ENCODE data around the gene RAD18.

The RAD18 gene

DNA sequence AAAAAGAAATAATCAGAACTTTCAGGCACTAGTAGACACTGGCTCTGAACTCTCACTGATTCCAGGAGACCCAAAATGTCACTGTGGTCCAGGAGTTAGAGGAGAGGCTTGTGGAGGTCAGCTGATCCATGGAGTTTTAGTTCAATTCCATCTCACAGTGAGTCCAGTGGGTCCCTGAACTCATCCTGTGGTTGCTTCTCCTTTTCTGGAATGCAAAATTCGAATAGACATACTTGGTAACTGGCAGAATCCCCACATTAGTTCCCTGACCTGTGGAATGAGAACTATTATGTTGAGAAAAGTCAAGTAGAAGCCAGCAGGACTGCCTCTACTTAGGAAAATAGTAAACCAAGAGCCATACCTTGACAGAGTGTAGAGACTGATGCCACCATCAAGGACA, 106.6 kb downstream of the RAD18 start:
- DNase-seq = no peak

DNA sequence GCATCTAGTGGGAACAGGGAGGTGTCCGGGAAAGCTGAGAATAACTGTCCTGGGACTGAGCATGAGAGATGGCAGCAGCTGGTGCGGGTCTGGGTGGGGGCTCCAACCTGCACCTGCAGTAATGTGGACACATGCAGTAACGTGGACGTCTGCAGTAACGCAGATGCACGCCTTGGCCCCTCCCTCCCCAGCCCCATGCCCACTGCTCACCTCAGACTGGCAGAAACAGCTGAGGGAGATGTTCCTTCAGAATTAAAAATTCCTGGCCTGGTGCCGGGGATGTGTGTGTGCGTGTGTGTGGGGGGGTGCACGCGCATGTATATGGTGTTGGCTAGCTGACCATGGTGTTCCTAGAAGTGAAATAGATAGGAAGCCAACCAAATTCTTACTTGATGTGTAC, 107.2 kb downstream of the RAD18 start:
- DNase-seq = no peak

GRCh38 chr3:8854656-8855055, 108.6 kb downstream of the RAD18 start:
- DNase-seq = no peak

DNA sequence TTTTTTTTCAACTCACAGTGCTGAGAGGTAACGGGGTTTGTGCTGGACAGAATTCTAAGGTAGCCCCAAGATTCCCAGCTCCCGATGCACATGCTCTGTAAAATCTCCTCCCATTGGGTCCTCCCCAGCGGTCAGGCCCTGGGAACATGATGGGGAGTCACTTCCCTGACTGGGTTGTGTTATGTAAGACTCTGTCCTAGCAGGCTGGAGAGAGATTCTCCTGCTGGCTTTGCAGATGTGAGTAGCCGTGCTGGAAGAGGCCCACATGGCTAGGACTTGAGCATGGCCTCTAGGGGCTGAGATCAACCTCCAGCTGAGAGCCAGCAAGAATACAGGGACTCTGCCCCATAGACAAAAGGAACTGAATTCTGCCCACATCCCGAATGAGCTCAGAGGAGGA, 110.2 kb downstream of the RAD18 start:
- no peak for DNase-seq

- DNase-seq = no peak
These were observed 110.8 kb downstream of the RAD18 start for GRCh38 chr3:8852511-8852910.

DNA sequence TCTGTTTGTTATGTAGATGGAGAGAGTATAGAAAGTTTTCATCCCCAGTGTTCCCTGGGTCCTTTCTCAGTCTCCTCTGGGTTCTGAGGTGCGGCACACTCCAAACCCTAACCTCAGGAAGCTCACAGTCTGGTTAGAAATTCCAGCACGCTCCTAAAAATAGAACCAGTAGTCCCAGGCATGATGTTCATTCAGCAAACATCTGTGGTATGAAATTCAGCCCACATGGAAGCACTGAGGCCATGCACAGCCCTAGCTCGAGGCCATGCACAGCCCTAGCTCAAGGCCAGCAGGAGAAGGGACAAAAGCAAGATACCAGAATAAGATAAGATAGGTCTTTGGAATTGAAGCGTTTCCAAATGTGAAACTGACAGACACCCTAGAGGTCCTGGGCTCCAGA, 111.6 kb downstream of the RAD18 start:
- DNase-seq = no peak

GRCh38 chr3:8848696-8849131, 114.6 kb downstream of the RAD18 start:
- no peak for DNase-seq

DNA sequence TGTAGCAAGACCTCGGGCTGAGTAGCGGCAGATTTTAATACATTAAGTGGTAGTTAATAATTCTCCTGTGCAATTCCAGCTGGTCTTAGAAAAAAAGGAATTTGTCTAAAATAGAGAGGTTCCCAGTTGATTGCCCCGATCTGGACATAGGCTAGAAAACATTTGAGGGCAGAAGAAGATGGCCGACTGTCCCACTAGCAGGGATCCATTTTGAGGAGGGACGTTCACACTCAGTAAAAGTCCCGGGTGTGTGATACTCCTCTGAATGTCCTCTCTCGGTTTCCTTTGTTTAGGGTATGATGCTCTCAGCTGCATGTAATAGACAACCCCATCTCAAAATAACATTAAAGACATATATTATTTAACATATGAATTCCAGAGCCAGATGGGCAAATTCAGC, 116.0 kb downstream of the RAD18 start:
- no peak for DNase-seq

DNA sequence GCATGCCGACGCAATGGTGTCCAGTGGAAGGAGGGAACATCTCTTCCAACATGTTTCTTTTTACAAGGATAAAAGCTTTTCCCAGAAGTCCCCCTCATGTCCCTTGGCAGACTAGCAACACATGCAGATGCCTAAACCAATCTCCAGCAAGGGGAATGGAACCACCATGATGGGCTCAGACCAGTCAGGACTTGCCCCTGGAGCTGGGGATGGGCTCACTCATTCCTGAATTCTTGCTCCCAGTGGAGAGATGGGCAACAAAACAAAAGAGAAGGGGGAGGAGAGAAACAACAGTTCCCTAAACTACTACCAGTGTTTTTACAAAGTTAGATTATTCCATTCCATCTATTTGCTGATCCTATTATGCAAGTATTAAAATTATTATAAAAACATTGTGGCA, 117.1 kb downstream of the RAD18 start:
- DNase-seq = no peak

DNA sequence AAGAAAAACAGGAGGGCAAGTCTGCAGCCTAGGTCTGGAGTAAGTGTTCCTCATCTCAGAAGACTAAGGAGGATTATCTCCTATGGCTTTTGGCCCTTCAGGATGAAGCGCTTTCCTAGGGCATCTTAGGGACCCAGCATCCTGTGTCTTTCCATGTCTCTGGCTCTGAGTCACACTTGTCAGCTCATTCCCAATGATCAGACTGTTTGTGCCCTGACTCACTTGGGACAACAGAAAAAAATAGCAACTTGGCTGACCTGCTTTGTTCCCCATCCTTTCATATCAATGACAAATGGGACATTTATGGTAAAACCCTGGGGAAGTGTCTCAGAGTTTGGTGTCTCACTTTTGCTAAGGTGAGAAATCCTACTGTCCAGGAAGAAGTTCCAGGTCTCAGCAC, 117.6 kb downstream of the RAD18 start:
- DNase-seq = no peak

DNA sequence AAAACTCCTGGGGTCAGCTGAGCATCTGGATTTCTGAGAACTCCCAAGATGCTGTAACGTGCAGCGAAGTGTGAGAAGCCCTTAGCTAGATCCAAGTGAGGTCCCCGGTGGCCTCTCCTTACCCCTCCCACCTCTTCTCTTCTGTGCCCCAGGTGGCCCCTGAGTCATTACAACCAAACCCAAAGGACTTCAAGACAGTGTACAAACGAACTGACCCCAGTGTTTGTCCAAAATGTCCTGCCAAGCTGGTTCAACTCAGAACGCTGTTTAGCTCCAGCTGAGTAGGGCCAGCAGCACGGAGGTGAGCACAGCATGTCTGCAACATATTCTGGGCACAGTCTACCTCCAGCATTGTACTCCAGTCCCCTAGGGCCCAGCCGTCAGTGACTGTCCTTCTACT, 119.9 kb downstream of the RAD18 start:
- no peak for DNase-seq

DNA sequence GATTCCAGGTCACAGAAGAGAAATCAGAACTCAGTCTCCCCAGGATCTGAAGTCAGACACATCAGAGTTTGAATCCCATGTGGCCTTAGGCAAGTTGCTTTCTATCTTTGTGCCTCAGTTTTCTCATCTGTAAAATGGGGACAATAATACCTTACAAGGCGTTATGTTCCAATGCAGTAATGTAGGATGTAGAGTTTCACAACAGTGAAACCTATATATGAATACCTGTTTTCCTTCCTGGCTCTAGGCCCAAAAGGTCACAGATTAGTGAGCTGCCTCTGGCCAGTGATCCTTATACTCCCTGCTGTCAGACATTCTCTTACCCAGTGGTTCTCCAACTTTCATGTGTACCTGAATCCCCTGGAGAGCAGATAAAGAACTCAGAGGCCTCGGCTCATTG, 121.0 kb downstream of the RAD18 start:
- no peak for DNase-seq

GRCh38 chr3:8841472-8841871, 121.8 kb downstream of the RAD18 start:
- no peak for DNase-seq

GRCh38 chr3:8840556-8840955, 122.7 kb downstream of the RAD18 start:
- DNase-seq = no peak

DNA sequence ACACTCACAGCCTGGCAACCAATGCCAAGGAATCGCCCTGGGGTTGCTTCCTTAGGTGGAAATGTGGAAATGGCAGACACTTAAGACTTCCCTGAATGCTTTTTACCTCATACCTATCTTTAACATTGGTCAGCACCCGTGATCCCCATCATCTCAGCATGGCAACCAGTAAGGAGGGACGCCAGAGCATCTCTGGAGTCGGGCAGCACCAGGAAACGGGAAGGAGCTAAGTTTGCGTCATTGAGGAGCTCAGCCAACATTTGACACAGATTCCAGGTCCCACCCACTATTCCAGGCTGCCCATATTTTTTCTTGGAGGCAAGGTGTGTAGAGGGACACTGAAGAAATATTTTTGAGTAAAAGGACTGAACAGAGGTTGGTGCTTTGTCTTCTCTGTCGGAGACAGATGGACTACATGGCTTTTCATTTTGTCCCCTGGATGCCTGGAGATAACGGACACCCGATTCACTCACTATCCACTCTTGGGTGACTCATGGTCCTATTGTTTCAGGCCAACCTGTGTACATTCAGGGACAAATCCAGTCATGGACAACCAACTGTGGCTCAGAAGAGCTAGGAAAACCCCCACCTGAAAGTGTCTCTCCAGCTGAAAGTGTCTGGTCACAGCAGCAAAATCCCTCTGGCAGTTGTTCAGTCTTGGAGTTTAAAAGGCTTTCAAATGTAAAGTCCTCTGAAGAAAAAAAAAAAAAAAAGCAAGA, 123.5 kb downstream of the RAD18 start:
- DNase-seq = no peak

DNA sequence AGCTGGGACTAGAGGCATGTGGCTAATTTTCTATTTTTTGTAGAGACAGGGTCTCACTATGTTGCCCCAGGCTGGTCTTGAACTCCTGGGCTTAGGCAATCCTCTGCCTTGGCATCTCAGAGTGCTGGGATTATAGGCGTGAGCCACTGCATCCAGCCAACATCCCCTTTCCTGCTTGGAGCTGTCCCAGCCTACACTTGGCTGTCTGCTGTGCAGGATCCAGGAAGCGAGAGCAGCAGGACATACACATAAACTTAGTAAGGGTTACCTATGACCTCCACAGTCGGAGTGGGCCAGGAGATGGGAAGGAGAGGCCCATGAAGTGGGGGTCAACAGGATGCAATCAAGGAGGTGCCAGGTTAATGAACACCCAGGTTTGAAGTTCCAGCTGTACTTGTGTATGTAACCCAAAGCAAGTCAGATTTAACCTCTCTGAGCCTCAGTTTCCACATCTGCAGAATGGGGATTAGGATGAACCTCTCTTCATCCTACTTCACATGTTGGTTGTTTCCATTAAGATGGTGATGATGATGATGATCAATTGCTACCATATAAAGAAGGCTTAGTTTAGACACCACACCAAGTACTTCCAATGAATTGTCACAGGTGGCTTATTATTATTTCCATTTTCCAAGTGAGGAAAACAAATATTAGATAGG, 124.4 kb downstream of the RAD18 start:
- DNase-seq = no peak

DNA sequence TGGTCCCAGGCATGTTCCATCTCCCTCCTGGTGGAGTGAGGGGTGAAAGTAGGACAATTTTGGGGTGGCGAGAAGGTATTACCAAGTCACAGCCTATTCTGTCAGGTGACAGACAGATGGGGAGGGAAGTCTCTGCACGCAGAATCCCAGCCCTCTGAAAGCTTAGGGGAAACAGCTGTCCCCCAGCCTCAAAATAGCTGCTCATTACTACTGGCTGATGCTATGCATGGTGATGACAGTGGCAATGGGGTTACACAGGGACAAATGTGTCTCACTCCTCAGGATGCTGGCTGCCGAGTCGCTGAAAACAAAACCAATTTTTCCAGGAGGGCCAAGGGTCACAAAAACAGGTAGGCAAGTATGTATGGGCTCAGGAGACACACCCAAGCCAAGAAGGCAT, 125.0 kb downstream of the RAD18 start:
- DNase-seq = no peak

DNA sequence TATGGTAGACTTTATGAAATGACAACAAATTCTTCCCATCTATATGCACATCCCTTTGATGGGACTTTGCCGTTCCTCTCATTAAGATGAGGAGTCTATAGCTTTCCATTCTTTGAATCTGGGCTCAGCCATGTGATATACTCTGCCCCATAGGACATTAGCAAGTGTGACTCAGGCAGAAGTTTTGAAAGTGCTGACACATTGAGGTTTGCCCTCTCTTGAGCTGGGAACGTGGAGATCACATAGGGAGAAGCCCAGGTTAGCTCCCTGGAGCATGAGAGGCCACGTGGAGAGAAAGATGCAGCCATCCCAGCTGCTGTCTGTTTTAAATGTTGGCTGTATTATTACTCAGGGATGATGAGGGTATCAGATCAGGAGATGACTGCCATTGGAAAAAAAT, 126.1 kb downstream of the RAD18 start:
- DNase-seq = no peak

DNA sequence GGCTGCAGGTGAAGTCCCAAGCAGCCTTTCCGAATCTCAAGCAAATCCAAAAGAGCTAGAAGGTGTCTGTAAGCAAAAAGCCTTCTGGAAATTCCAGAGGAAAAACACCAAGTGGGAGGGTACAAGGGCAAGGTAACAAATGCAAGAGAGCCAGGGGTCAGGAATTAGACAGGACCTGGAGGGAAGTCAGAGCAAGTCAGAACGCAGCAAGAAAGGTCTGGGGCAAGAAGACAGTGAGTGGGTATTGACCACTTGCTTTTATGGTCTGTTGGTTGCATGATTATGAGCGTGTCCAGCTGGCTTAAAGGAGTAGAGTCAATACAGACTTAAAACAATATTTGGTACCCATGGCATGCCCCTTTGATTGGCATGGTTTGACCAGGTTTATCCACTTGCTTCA, 127.2 kb downstream of the RAD18 start:
- DNase-seq = no peak

DNA sequence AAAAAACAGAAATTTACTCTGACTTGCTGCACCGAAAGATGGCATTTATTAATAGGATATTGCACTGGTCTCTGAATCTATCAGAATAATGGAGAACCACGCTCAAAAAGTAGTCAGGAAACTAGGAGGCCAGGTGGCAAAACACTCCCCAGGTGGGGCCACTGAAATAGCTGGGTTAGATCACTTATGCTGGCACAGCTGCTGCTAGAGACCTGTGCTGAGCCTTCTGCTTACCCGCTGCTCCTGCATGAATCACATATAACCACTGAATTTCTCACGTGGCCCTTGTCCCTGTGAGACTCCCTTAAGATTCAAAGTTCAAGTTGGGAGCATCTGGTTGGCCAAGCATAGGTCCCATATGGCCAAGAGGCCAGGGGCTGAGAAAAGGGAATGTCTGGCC, 127.9 kb downstream of the RAD18 start:
- no peak for DNase-seq

DNA sequence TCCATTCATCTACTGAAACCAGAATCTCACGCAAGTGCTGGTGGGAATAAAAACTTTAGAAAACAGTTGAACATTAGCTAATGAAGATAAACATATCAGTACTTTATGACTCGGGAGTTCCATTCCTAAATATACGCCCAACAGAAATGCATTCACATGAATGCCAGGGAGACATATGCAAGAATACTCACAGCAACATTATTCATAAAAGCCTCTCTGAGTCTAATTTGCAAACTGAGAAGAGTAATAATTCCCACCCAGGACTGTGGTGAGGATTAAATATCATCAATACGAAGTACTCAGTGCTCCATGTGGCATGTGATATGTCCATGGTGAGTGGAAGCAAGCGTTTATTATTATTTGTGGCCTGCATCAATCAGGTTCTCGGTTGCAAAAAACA, 128.3 kb downstream of the RAD18 start:
- no peak for DNase-seq

GRCh38 chr3:8827641-8828040, 135.6 kb downstream of the RAD18 start:
- no peak for DNase-seq
